Body of pancreas (tissue), 4 donors: ENCODE results near the gene PTPRD. TPM values are rescaled to one million over a fixed set of nuclear protein-coding genes. Genes with fewer than 3 reads are reported as not detected.

ENCODE experiments used
- ATAC-seq: fragments of 150-250 bp; one replicate; pipeline ENCODE4 v1.9.1; 2016
- DNase-seq, 4 donors: peaks; one replicate each; pipeline ENCODE4 v3.0.0-alpha.2; 2019
- H3K27ac ChIP-seq, 4 donors: fragments of 200-600 bp; sonication (generic); 1 replicate in 3 of 4; 2 replicates in 1 of 4; pipeline versions ENCODE4 v1.5.1 to v1.6.1; 2016 to 2019; ENCODE audit warnings: mild to moderate bottlenecking in 1 of 4, mixed read lengths in 1 of 4, moderate library complexity in 1 of 4
- H3K27me3 ChIP-seq, 2 donors: fragments of 200-600 bp; sonication (generic); one replicate each; pipeline ENCODE4 v1.6.0; 2016; ENCODE audit warnings: mild to moderate bottlenecking in 1 of 2
- H3K36me3 ChIP-seq, 2 donors: fragments of 200-600 bp; sonication (generic); replicated peaks in 1 of 2; 2 replicates each; pipeline ENCODE4 v1.5.1; 2016; ENCODE audit warnings: low read depth in 2 of 2; ENCODE audit not compliant: insufficient read depth in 1 of 2
- H3K4me1 ChIP-seq: fragments of 200-600 bp; sonication (generic); one replicate; pipeline ENCODE4 v1.6.0; 2016
- H3K4me3 ChIP-seq, 2 donors: fragments of 200-600 bp; sonication (generic); 1 replicate in 1 of 2; 2 replicates in 1 of 2; pipeline ENCODE4 v1.5.1; 2016 to 2019
- H3K9me3 ChIP-seq, 3 donors: fragments of 200-600 bp; sonication (generic); 1 replicate in 2 of 3; 2 replicates in 1 of 3; pipeline ENCODE4 v1.5.1; 2016
- CTCF ChIP-seq, 7 experiments: fragments of 450-650 bp in 4 of 7; fragments of 200-600 bp in 3 of 7; sonication (generic) in 3 of 7; IDR thresholded peaks; one replicate each; pipeline ENCODE4 v1.5.1; 2016 to 2019; ENCODE audit warnings: antibody characterized with exemption in 7 of 7
- POLR2A ChIP-seq, 3 donors: fragments of 450-650 bp; IDR thresholded peaks; one replicate each; pipeline ENCODE4 v1.6.1; 2016; ENCODE audit warnings: antibody characterized with exemption in 3 of 3, mild to moderate bottlenecking in 2 of 3
- WGBS, 2 donors: methylation state at CpG; one replicate each; pipeline ENCODE4 v1.1.5; 2017; 5-methylcytosine and 5-hydroxymethylcytosine counted together
- intact Hi-C: fragments of 100-400 bp; cut with DNase I; formaldehyde crosslinking; loops from one replicate; pipeline ENCODE4 v1.15.1; 2023
- total RNA-seq, 2 donors: library from RNA; depleted of rRNA; stranded (reverse); fragments of >200 nt; gene quantifications; one replicate each; pipeline ENCODE4 v1.1.0, GENCODE V29; 2016

The PTPRD gene
- total RNA-seq, 2 donors from 2014 or later = 4.3 to 4.9 TPM

GRCh38 chr9:8831568-8831967, 1781.2 kb downstream of the PTPRD start:
- DNase-seq (no peak), ATAC-seq (no peak)
- H3K36me3 ChIP-seq = no peaks in the 10 kb centered on the region
- no peaks in the 10 kb centered on the region for H3K27me3 ChIP-seq
- TF ChIP-seq POLR2A (IDR thresholded peaks at IDR 0.05) (no peak), CTCF (IDR thresholded peaks at IDR 0.05) (no peak)
- 26 to 36% methylated on average over 2 of the region's 2 CpGs for WGBS, 2 donors
- no peak overlapping the region for H3K27ac ChIP-seq
- H3K9me3 ChIP-seq = no peaks in the 10 kb centered on the region
- H3K4me1 ChIP-seq = no peaks in the 10 kb centered on the region
- intact Hi-C loops = no loop called here
- no peak overlapping the region for H3K4me3 ChIP-seq

GRCh38 chr9:8826281-8826680, 1786.5 kb downstream of the PTPRD start:
- 70 to 77% methylated on average over 2 of the region's 2 CpGs for WGBS, 2 donors
- Histone ChIP-seq H3K27ac (no peak overlapping the region), H3K9me3 (no peaks in the 10 kb centered on the region), H3K36me3 (no peaks in the 10 kb centered on the region), H3K4me3 (no peak overlapping the region), H3K4me1 (peaks cover 7% of the 10 kb centered on the region), H3K27me3 (no peaks in the 10 kb centered on the region)
- TF ChIP-seq CTCF (IDR thresholded peaks at IDR 0.05) (no peak), POLR2A (IDR thresholded peaks at IDR 0.05) (no peak)
- DNase-seq = no peak
- ATAC-seq = no peak
- intact Hi-C loops = no loop called here

- no peak for DNase-seq
- TF ChIP-seq POLR2A (IDR thresholded peaks at IDR 0.05) = no peak
- no peak for TF ChIP-seq CTCF (IDR thresholded peaks at IDR 0.05)
- no peaks in the 10 kb centered on the region for H3K9me3 ChIP-seq
- intact Hi-C loops = no loop called here
- H3K27ac ChIP-seq = no peak overlapping the region
- peaks cover 7% of the 10 kb centered on the region for H3K4me1 ChIP-seq
- ATAC-seq = no peak
- no peaks in the 10 kb centered on the region for H3K27me3 ChIP-seq
- 53 to 62% methylated on average over 3 of the region's 3 CpGs for WGBS, 2 donors
- no peaks in the 10 kb centered on the region for H3K36me3 ChIP-seq
- no peak overlapping the region for H3K4me3 ChIP-seq
Observed at GRCh38 chr9:8825585-8826147, 1787.1 kb downstream of the PTPRD start.

- Histone ChIP-seq H3K27ac (peak overlapping the region in 3 of 4 donors; percentile 36 to 46 (median 45)), H3K27me3 (no peaks in the 10 kb centered on the region), H3K4me3 (no peak overlapping the region), H3K4me1 (peaks cover 7% of the 10 kb centered on the region), H3K9me3 (no peaks in the 10 kb centered on the region), H3K36me3 (no peaks in the 10 kb centered on the region)
- no peak for DNase-seq
- 94 to 95% methylated on average over 10 of the region's 10 CpGs for WGBS, 2 donors
- no peak for TF ChIP-seq POLR2A (IDR thresholded peaks at IDR 0.05)
- no peak for TF ChIP-seq CTCF (IDR thresholded peaks at IDR 0.05)
- no peak for ATAC-seq
- intact Hi-C loops = no loop called here
Observed at GRCh38 chr9:8823131-8823895, 1789.5 kb downstream of the PTPRD start.

- H3K9me3 ChIP-seq = no peaks in the 10 kb centered on the region
- H3K36me3 ChIP-seq = no peaks in the 10 kb centered on the region
- TF ChIP-seq POLR2A (IDR thresholded peaks at IDR 0.05) (no peak), CTCF (IDR thresholded peaks at IDR 0.05) (no peak)
- no peak overlapping the region for H3K4me3 ChIP-seq
- H3K4me1 ChIP-seq = peaks cover 7% of the 10 kb centered on the region
- no peaks in the 10 kb centered on the region for H3K27me3 ChIP-seq
- ATAC-seq = peak; percentile 60
- intact Hi-C loops = no loop called here
- 22 to 34% methylated on average over 5 of the region's 5 CpGs for WGBS, 2 donors
- H3K27ac ChIP-seq = peak overlapping the region in 3 of 4 donors; percentile 36 to 46 (median 45)
- peak in 3 of 4 donors; percentile 13 to 38 (median 36) for DNase-seq
Observed at GRCh38 chr9:8822667-8823025, 1790.2 kb downstream of the PTPRD start.
